Measurements from ENCODE around the gene CDKN3.

CDKN3 gene

DNA sequence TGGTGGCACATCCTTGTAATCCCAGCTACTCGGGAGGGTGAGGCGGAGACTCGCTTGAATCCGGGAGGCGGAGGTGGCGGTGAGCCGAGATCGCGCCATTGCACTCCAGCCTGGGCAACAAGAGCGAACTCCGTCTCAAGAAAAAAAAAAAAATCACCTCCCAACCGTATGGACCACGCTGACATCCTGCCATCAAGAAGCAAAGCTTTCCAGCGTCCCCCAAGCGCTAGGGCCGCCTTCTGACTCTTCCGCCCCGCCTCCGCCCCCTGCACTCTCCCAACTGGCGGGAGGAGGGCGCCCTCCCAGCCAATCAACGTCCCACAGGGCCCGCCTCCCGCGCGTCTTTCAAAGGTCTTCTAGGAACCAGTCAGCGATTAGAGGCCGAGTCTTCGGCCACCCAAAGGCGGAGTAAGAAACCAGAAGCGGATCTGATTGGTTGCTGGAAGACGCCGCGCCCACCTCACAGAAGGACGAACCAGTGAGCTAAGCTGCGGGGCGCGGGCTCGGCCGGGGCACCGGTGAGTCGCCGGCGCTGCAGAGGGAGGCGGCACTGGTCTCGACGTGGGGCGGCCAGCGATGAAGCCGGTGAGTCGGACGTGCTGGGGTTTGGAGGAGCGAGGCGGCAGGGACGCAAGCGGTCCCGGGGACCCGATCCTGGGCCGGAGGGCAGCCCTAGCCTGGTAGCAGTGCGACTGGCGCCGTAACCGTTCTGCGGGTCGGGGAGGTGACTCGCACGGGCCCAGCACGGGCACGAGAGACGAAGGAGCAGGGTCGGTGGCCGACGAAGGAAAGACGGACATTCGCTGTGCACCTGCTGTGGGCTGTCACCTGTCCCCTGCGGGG, at the start of gene CDKN3:
CDKN3 (plus strand) TSS at position 515 of the 843 bp plus-strand sequence; CDS start at position 577, 62 bp downstream.
- peak; percentile 97 for DNase-seq (ENCODE audit: low read depth)

DNA sequence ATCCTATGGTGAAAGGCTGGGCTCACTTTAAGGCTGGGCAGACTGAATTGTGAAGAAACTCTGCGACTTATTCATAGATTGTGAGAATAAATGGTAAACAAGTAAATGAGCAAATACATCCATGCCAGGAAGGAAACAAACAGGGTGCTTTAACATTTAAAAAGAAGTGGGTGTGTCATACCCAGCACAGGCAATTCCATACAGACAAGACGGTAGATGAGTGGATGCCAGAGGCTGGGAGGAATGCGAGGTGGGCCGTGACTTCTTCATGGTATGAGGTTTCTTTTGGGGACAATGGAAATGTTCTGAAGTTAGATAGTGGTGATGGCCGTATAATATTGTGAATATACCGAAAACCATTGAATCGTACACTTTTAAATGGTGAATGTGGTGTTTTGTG, 49.8 kb upstream of the CDKN3 start:
- no peak for DNase-seq (ENCODE audit: low read depth)

GRCh38 chr14:54348001-54348611, 48.7 kb upstream of the CDKN3 start:
- no peak for DNase-seq (ENCODE audit: low read depth)

- peak; percentile 41 for DNase-seq (ENCODE audit: low read depth)
Measured at GRCh38 chr14:54348923-54349620, 47.7 kb upstream of the CDKN3 start.

- DNase-seq (ENCODE audit: low read depth): no peak
Measured at GRCh38 chr14:54349713-54350112, 47.1 kb upstream of the CDKN3 start.

DNA sequence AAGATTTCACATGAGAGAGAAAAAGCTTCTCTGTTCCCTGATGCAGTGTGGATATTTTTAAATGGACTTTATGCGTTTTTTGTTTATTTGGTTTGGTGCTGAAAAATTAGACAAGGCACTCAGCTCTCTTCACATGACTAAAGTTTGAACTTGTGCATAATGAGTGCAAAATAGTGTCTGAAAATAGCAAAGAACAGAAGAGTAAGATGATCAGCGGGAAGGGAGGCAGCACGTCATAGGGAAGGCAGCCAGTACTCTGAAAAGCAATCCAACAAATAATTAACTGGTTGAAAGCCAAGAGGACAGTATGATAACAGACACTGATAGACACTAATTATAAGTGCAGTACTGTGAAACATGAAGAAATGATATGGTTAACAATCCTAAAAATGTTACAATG, 46.6 kb upstream of the CDKN3 start:
- no peak for DNase-seq (ENCODE audit: low read depth)

- no peak for DNase-seq (ENCODE audit: low read depth)
Measured at GRCh38 chr14:54353266-54353665, 43.5 kb upstream of the CDKN3 start.

DNA sequence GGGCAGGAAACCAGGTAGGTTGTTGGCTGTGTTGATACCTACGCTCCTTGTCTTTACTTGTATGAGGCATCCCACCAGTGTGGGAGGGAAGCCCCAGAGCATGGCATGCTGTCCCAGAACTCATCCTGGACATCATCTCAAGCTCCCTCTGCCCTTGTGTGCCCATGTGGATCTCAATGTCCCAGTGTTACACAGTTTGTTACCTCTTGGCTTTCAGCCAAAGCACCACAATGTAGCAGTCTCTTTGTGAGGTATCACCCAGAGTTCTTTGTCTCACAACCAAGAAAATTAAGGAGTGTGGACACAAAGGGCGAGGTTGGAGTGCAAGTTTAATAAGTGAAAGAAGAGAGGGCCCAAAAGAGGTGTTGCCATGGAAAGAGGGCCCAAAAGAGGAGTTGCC, 43.1 kb upstream of the CDKN3 start:
- no peak for DNase-seq (ENCODE audit: low read depth)

DNA sequence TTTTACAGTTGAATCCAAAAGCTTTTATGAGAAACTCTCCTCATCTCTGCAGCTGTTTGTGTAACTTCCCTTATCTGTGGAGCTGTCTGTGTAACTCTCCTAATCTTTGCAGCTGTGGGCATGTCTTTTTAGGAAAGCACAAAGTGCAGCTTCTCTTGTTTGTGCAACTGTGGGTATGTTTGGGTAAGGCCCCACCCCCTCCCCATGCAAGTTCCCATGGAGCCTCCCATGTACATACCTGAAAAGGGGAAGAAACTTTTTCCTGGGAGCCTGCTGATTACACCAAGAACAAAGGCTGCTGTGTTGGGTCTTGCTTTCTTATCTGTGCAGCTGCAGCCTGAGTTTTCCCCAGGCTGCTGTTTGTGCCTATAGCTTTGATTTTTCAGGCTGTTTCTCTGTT, 42.7 kb upstream of the CDKN3 start:
- DNase-seq (ENCODE audit: low read depth): no peak

DNA sequence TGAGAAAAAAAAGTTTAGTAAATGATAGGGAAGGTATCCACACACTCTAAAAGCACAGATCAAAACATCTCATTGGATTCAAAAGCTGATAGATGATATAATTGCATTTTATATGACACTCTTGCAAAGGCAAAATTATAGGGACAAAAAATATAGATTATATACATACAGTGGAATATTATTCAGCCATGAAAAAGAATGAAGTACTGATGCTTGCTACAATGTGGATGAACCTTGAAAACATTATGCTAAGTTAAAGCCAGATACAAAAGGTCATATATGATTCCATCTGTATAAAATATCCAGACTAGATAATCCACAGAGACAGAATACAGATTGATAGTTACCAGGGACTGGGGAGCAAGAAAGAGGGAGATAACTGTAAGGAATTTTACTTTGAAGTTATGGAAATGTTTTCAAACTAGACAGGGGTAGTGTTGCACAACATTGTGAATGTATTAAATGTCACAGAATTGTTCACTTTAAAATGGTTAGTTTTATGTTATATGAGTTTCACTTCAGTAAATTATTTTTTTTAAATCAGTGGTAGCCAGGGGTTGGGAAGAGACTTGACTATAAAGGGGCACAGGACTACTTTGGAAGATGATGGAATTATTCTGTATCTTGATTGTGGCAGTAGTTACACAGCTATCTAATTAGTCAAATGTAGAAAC, 41.7 kb upstream of the CDKN3 start:
- DNase-seq (ENCODE audit: low read depth): no peak

DNA sequence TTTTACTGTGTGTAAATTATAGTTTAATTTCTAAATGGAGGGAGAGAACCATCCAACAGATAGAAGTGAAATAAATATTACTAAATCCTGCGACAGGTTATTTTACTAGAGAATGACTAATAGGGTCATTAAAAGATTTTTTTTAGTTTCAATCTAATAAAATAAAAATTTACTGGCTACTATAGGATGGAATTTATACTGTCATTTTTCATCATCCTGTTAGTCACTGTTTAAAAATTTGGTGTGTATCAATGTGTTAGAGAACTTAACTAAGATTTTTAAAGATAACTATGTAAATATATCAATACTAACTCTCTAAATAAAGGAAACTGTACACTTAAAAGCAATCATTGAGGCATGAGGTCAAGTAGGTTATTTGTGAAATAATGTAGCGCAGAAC, 41.1 kb upstream of the CDKN3 start:
- no peak for DNase-seq (ENCODE audit: low read depth)

DNA sequence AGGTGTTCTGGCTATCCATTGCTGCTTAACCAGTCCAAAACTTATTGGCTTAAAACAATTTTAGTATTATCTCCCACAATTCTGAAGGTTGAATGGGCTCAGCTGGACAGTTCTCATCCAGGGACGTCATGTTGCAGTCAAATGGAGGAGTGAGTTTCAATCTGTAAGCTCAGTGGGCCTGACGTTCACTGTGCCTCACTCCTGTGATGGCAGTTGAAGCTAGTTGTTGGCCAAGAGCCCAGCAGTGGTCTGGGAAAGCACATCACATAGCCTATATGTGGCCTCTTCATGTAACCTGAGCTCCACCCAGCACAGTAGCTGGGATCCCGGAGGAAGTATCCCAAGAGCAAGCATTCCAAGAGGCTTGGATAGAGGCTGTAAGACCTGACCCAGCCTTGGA, 40.6 kb upstream of the CDKN3 start:
- no peak for DNase-seq (ENCODE audit: low read depth)

DNA sequence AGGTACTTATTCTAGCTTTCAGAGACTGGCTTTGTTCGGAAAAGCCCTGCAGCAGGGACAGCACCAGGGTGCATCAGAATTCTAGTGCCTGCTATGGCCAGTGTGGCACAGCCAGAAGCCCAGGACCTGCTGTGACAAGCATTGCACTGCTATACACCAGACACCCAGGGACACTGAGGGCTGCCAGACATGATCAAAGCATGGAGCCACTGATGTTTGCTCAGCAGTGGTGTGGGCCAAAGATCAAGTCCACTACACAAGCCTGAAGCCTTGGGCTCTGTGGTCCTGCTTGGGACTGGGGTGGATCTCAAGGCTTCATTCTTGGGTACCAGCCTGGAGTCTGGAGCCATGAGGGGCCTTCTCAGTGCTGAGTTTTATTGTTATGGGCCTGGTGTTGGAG, 36.1 kb upstream of the CDKN3 start:
- DNase-seq (ENCODE audit: low read depth): no peak

DNA sequence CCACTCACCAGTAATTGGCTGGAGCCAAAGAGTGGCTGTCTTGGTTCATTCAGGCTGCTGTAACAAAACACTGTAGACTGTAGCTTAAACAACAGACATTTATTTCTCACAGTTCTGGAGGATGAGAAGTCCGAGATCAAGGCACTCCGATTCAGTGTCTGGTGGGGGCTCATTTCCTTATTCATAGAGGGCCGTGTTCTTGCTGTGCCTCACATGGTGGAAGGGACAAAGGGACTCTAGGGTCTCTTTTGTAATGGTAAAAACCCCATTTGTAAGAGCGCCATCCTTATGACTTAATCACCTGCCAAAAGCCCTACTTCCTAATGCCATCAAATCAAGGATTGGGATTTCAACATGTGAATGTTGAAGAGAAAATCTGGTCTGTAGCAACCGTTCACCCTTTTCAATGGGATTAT, 34.7 kb upstream of the CDKN3 start:
- DNase-seq (ENCODE audit: low read depth): no peak

DNA sequence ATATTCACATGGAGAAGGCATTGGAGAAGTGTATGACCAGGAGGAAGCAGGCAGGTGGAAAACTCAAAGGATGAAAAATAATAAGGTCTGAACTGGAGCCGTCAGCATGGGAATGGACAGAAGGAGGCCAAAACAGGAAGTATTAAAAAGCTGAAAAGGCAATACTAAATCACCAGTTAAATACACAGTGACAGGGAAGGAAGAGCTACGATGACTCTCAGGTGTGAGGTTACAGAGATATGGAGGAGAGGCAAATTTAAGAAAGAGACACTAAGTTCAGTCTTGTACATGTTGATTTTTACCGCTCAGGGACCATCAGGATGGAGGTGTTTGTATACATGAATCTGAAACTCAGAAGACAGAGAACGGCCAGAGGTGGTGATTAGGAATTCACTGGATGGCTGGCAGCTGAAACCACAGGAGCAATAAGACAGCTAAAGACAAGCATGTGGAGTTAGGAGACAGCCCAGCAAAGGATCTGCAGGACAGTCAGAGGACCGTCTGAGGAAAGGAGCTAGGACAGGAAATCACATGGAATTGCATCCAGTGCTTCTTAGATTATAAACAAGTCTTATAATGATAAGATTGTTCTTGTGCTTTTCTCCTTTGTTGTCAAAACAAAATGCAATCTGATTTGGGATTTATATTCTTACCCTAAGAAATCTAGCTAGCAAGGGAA, 33.9 kb upstream of the CDKN3 start:
- no peak for DNase-seq (ENCODE audit: low read depth)

DNA sequence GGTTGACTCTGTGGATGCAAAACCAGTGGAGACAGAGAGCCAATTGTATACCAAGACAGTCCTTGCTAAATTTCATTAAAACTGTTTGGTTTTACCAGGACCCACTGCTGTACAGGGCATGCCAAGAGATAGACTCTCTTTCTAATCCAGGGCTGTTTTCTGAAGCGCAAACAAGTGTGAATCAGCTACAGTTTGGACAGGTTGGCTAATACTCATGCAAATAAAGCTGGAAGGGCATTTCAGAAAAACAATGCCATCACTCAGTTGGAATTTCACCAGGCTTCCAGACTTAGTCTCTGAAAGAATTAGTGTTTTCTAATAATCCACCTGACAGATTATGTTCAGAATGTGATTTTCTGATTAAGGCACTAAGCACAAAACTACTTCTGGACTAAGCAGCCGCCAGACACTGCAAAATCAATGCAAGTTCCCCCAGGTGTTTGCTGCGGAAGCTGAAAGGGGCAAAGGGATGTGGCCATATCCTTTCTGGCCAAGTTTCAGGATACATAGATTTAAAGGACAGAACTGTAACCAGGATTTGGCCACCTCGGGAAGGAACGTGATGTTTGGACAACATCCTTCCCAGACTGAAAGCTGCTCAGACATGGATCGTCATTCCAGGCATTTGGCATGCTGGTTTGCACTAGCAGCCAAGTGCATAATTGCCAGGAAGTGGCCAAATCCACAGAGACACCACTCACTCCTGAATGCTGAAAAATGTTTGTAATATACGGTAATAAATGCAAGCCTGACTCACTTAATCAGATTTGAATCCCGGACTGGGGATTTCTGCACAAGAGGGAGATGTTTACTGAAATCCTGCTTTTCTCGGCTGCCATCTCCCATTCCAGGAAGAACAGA, 32.0 kb upstream of the CDKN3 start:
- DNase-seq (ENCODE audit: low read depth): no peak

DNA sequence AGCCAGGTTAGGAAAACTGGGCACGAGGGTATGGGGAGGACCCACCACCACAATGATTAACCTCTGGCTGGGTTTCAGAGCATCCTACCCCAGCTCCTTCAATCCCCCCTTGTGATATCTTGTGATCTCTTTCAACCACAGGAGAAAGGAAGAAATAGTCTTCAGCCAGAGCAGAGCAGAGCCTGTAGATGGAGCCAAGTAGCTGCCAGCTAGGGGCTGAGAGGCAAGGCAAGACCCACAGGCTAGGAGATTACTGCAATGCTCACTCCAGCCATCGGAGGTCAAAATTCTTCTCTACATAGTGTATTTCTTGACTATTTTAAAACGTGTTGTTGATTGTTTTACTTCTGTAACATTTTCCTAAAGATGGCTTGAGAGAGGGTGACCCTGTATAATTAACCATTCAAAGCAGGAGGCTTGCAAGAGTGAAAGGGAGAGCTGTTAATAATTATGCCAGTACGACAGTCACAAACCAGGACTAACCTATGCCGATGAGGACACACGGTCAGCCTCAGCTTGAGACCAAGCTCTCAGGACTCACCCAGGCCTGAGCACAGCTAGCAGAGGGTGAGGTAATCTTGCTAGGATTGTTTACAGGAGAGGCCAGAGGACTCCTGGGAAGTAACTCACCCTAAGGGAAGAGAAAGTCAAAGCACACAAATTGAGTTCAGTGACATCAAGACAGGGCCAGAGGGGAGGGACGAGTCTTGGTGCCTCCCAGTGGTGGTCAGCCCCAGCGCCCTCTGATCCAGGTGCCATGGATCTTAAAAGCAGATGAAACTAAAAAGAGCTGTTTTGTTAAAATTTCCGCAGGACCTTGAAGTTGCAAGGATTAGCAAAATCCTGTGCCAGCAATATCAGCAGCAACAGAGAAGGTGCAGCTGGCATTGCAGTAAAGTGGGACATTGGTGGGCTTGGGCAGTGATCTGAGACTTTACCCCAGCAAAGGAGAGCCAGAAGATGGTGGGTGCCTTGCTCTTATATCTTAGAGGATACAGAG, 29.8 kb upstream of the CDKN3 start:
- no peak for DNase-seq (ENCODE audit: low read depth)

DNA sequence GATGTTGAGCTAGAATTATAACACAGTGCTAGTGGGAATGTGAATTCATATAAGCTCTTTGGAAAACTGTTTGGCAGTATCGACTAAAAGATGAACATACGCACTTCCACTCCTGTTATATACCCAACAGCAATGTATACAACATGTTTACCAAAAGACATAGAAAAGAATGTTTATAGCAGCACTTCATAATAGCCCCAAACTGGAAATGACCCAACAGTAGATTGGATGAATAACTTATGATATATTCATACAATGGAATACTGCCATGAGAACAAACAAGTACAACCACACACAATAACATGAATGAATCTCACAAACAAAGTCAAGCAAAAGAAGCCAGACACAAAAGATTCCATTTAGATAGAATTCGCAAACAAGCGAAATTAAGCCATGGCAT, 28.5 kb upstream of the CDKN3 start:
- DNase-seq (ENCODE audit: low read depth): no peak

- no peak for DNase-seq (ENCODE audit: low read depth)
Measured at GRCh38 chr14:54369343-54369742, 27.5 kb upstream of the CDKN3 start.
